Heart left ventricle (tissue), 16 donors: ENCODE measurements around the gene ISLR. TPM values are rescaled to one million over a fixed set of nuclear protein-coding genes. Genes with fewer than 3 reads are reported as not detected.

ENCODE experiments used
- ATAC-seq, 4 donors: fragments of 200-7000 bp; cut with Tn5 transposase; one replicate each; pipeline ENCODE4 v1.9.1; 2020 to 2022; ENCODE audit warnings: moderate library complexity in 4 of 4, mild to moderate bottlenecking in 3 of 4, moderate number of reproducible peaks in 1 of 4
- DNase-seq, 5 donors: peaks; one replicate each; pipeline ENCODE4 v3.0.0-alpha.2; 2020
- H3K27ac ChIP-seq, 12 donors: fragments of 200-600 bp; sonication (generic) in 4 of 12; one replicate each; pipeline versions ENCODE4 v1.5.0 to v1.8.0; 2016 to 2022; ENCODE audit warnings: mild to moderate bottlenecking in 2 of 12
- H3K27me3 ChIP-seq, 9 donors: fragments of 200-600 bp; sonication (generic) in 2 of 9; one replicate each; pipeline versions ENCODE4 v1.5.1 to v1.8.0; 2016 to 2022; ENCODE audit warnings: mild to moderate bottlenecking in 3 of 9
- H3K36me3 ChIP-seq, 9 donors: fragments of 200-600 bp; sonication (generic) in 2 of 9; one replicate each; pipeline versions ENCODE4 v1.5.0 to v1.8.0; 2018 to 2022; ENCODE audit warnings: mild to moderate bottlenecking in 2 of 9
- H3K4me1 ChIP-seq, 12 donors: fragments of 200-600 bp; sonication (generic) in 4 of 12; one replicate each; pipeline versions ENCODE4 v1.5.0 to v1.8.0; 2016 to 2022; ENCODE audit warnings: mild to moderate bottlenecking in 3 of 12
- H3K4me3 ChIP-seq, 12 donors: fragments of 200-600 bp; sonication (generic) in 4 of 12; one replicate each; pipeline versions ENCODE4 v1.5.0 to v1.8.0; 2017 to 2022; ENCODE audit warnings: mild to moderate bottlenecking in 9 of 12, moderate library complexity in 4 of 12
- H3K9me3 ChIP-seq, 12 donors: fragments of 200-600 bp; sonication (generic) in 4 of 12; one replicate each; pipeline versions ENCODE4 v1.5.0 to v1.8.0; 2016 to 2022; ENCODE audit warnings: mild to moderate bottlenecking in 1 of 12
- CTCF ChIP-seq, 12 donors: fragments of 200-600 bp; sonication (generic) in 4 of 12; IDR thresholded peaks; one replicate each; pipeline versions ENCODE4 v1.5.0 to v1.8.0; 2018 to 2022; ENCODE audit warnings: antibody characterized with exemption in 12 of 12, mild to moderate bottlenecking in 5 of 12
- POLR2A ChIP-seq, 2 donors: fragments of 450-650 bp; IDR thresholded peaks; one replicate each; pipeline ENCODE4 v1.6.1; 2017; ENCODE audit warnings: antibody characterized with exemption in 2 of 2, mild to moderate bottlenecking in 2 of 2, moderate library complexity in 2 of 2
- WGBS, 4 donors: extraction: QIAGEN DNeasy Blood & Tissue Kit in 2 of 4; methylation state at CpG; one replicate each; pipeline versions ENCODE4 v1.1.5 to v1.1.7; 2013 to 2018; 5-methylcytosine and 5-hydroxymethylcytosine counted together
- intact Hi-C, 10 donors: fragments of 100-400 bp; cut with DNase I; formaldehyde crosslinking; loops; one replicate each; pipeline versions ENCODE4 v1.11.1 to v1.14.2; 2022
- polyA plus RNA-seq, 2 donors: library from polyadenylated mRNA; stranded (reverse); fragments of 200-250 nt; gene quantifications; one replicate each; pipeline ENCODE4 v1.2.3, GENCODE V29; 2013
- total RNA-seq, 9 donors: library from RNA; depleted of rRNA in 2 of 9; stranded (reverse); fragments of >200 nt in 2 of 9; fragmentation: NEBNext Ultra II Directional in 3 of 9; extraction: Animal tissue kit (Norgen Biotek cat#: 25700) in 3 of 9; gene quantifications; one replicate each; pipeline versions ENCODE4 v1.1.0 to v1.2.4, GENCODE V29; 2016 to 2023
- donor health status: ischemic (EF 13 %, LVEDD 7.1; RV severe dilation, severe dysfunction).
- donor health status: healthy with polysubstance abuse.
- donor health status: DM: no; HTN: yes; CAD: no.
- donor health status: DM: no; HTN: no; CAD: no.
- donor health status: ischemic (EF 25% LVEDD 6.9; RV normal size, moderate dysfunction).
- donor health status: ischemic (EF 25% LVEDD 5.7; RV mildly dilated, moderate dysfunction).
- donor health status: healthy.
- donor health status: DM: yes; HTN: yes; CAD: no.
- donor health status: ischemic (EF 35%, LVEDD 5.7; RV mildly dilated, moderate dysfunction).
- donor health status: nonischemic (EF 11% LVEDD 7.7; RV severe dilation, severe dysfunction).
- donor health status: DM: yes; HTN: yes; CAD: no.
- donor health status: PGD.
- donor health status: ischemic (EF 29% LVEDD 5.4; RV normal size, mild dysfunction).
- donor health status: nonischemic (EF 23%, LVEDD 6.1; RV moderate dilation, normal function).

The ISLR gene
- total and polyA plus RNA-seq, 11 donors = 5.1 to 32.3 (median 16.6) TPM

GRCh38 chr15:74199297-74199652, 25.8 kb downstream of the ISLR start:
- DNase-seq (no peak), ATAC-seq (no peak)
- Histone ChIP-seq H3K9me3 (no peaks in the 10 kb centered on the region), H3K27ac (no peak overlapping the region), H3K36me3 (no peaks in the 10 kb centered on the region), H3K4me3 (no peak overlapping the region), H3K27me3 (no peaks in the 10 kb centered on the region), H3K4me1 (peaks cover 0 to 39% (median 23%) of the 10 kb centered on the region in 12 donors)
- intact Hi-C loops = no loop called here
- 93 to 98% (median 96%) methylated on average over 6 of the region's 6 CpGs for WGBS, 4 donors
- TF ChIP-seq CTCF (IDR thresholded peaks at IDR 0.05) (no peak), POLR2A (IDR thresholded peaks at IDR 0.05) (no peak)

DNA sequence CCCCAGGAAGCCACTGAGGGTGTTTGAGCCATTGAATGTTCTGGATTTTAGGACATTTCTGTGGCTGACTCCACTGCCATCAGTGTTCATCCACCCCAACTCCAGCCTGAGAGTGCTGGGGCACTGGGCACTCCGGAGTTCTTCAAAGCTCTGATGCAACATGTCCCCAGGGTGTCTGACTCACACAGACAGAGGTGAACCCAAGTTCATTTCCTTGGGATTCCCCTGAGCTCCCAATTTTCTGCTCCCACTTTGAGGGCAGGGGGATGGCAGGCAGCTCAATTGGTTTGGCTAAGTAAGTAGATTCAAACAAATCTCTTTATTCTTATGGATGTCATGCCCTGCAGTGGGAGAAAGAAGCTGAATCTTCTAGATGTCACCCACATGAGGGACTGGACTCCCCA, 26.9 kb downstream of the ISLR start:
- 30 to 39% (median 37%) methylated on average over 1 of the region's 1 CpG for WGBS, 4 donors
- H3K27ac ChIP-seq = no peak overlapping the region
- no peak overlapping the region for H3K4me3 ChIP-seq
- intact Hi-C loops = no loop called here
- H3K27me3 ChIP-seq = no peaks in the 10 kb centered on the region
- H3K4me1 ChIP-seq = peaks cover 0 to 48% (median 23%) of the 10 kb centered on the region in 12 donors
- no peak for TF ChIP-seq CTCF (IDR thresholded peaks at IDR 0.05)
- TF ChIP-seq POLR2A (IDR thresholded peaks at IDR 0.05) = no peak
- no peaks in the 10 kb centered on the region for H3K9me3 ChIP-seq
- DNase-seq (peak in 2 of 5 donors; percentile 51), ATAC-seq (peak in 2 of 4 donors; percentile 33 to 65)
- no peaks in the 10 kb centered on the region for H3K36me3 ChIP-seq

DNA sequence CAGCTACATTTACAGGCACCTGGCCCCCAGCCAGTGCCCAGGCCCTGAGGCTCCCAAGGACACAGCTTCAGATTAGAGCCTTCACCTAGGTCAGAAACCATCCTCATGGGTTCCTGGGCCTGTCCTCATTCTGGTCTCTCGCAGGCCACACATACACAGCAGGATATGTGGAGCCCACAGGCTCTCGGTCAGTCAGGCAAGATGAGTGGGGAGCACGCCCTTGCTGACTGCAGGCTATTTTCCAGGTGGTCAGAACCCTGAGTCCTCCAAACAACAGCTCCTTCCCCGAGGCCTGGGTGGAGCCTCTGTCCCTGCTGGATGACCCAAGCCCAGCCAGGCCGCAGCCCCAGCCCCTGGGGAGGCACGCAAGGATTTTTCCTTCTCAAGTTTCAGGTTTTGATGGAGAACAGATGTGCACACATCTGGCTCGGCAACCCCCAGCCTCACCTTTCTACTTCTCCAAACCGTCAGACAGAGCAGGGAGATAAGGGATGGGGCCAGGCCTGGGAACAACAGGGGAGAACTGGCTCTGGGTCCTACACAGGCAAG, 27.4 kb downstream of the ISLR start:
- Histone ChIP-seq H3K4me3 (no peak overlapping the region), H3K9me3 (no peaks in the 10 kb centered on the region), H3K36me3 (no peaks in the 10 kb centered on the region), H3K27ac (no peak overlapping the region), H3K27me3 (no peaks in the 10 kb centered on the region), H3K4me1 (peaks cover 0 to 45% (median 21%) of the 10 kb centered on the region in 12 donors)
- intact Hi-C loops = no loop called here
- DNase-seq = peak in 1 of 5 donors; percentile 66
- ATAC-seq = peak in 2 of 4 donors; percentile 4 to 12
- TF ChIP-seq CTCF (IDR thresholded peaks at IDR 0.05) = no peak
- no peak for TF ChIP-seq POLR2A (IDR thresholded peaks at IDR 0.05)
- 65 to 83% (median 77%) methylated on average over 5 to 8 of the region's 8 CpGs for WGBS, 4 donors

- Histone ChIP-seq H3K9me3 (no peaks in the 10 kb centered on the region), H3K27ac (no peak overlapping the region), H3K4me1 (peaks cover 0 to 38% (median 14%) of the 10 kb centered on the region in 12 donors), H3K36me3 (no peaks in the 10 kb centered on the region), H3K27me3 (no peaks in the 10 kb centered on the region), H3K4me3 (no peak overlapping the region)
- DNase-seq = no peak
- WGBS, 4 donors = 62 to 74% (median 65%) methylated on average over 7 of the region's 7 CpGs
- ATAC-seq = no peak
- intact Hi-C loops = no loop called here
- TF ChIP-seq POLR2A (IDR thresholded peaks at IDR 0.05) (no peak), CTCF (IDR thresholded peaks at IDR 0.05) (no peak)
Measured at GRCh38 chr15:74201710-74202420, 28.4 kb downstream of the ISLR start.
